HFFc6 (cell line): ENCODE data around the gene TMC4. TPM values are rescaled to one million over a fixed set of nuclear protein-coding genes. Genes with fewer than 3 reads are reported as not detected.
A peak's percentile ranks its signal among the peaks of the same experiment; 100 is the strongest.
"Not testable (repeated sequence)": the region's sequence is repeated elsewhere in the genome, so short reads cannot be mapped to it uniquely, and the experiment has no call there.

ENCODE experiments used
- DNase-seq: peaks from one replicate; pipeline ENCODE4 v3.0.0-alpha.2; 2018
- H3K27ac Mint-ChIP-seq: 2 replicates; pipeline ENCODE4 v1.8.0; 2020; ENCODE audit warnings: mild to moderate bottlenecking, mixed read lengths
- H3K27me3 Mint-ChIP-seq: 2 replicates; pipeline ENCODE4 v1.8.0; 2021; ENCODE audit warnings: mild to moderate bottlenecking, moderate library complexity, mixed read lengths; ENCODE audit not compliant: insufficient read depth
- H3K36me3 Mint-ChIP-seq: 2 replicates; pipeline ENCODE4 v1.8.0; 2021; ENCODE audit warnings: low read depth, mixed read lengths
- H3K4me1 Mint-ChIP-seq: 2 replicates; pipeline ENCODE4 v1.8.0; 2020; ENCODE audit warnings: low read depth, mixed read lengths
- H3K4me3 Mint-ChIP-seq: 2 replicates; pipeline ENCODE4 v1.8.0; 2020; ENCODE audit warnings: mild to moderate bottlenecking, moderate library complexity, mixed read lengths
- H3K9me3 Mint-ChIP-seq: 2 replicates; pipeline ENCODE4 v1.8.0; 2020; ENCODE audit warnings: mild to moderate bottlenecking, mixed read lengths
- CTCF ChIP-seq: fragments of 200-600 bp; sonication (generic); IDR thresholded peaks from 2 replicates; pipeline ENCODE4 v1.5.0; 2021; ENCODE audit warnings: antibody characterized with exemption, mild to moderate bottlenecking
- total RNA-seq, 6 experiments: library from RNA; stranded (reverse); fragmentation: NEBNext Ultra II Directional; extraction: Animal tissue kit (Norgen Biotek cat#: 25700); gene quantifications; 2 replicates in 1 of 6; 3 replicates in 5 of 6; pipeline ENCODE4 v1.2.3, GENCODE V29; 2021

The TMC4 gene
- total RNA-seq, 6 experiments from 2014 or later, result 0.43 to 0.70 (median 0.55) TPM

GRCh38 chr19:54216869-54217268 lies 43.9 kb upstream of the TMC4 start:
- no peaks in the 10 kb centered on the region for H3K9me3 Mint-ChIP-seq
- DNase-seq, result no peak
- no peak for TF ChIP-seq CTCF
- no peak overlapping the region for H3K4me3 Mint-ChIP-seq
- H3K4me1 Mint-ChIP-seq, result peaks cover 5% of the 10 kb centered on the region; the same call in 1 of the 2 replicates
- H3K36me3 Mint-ChIP-seq, result no peaks in the 10 kb centered on the region
- H3K27me3 Mint-ChIP-seq, result peaks cover 8% of the 10 kb centered on the region
- no peak overlapping the region for H3K27ac Mint-ChIP-seq

- H3K27ac Mint-ChIP-seq, H3K4me3 Mint-ChIP-seq, H3K36me3 Mint-ChIP-seq, H3K9me3 Mint-ChIP-seq, DNase-seq: not testable (repeated sequence)
- peaks cover 22% of the 10 kb centered on the region for H3K4me1 Mint-ChIP-seq
- H3K27me3 Mint-ChIP-seq, result peaks cover 13% of the 10 kb centered on the region
Measured at GRCh38 chr19:54214734-54215133, 41.8 kb upstream of the TMC4 start.

GRCh38 chr19:54214217-54214616 lies 41.3 kb upstream of the TMC4 start:
- not testable (repeated sequence) for H3K9me3 Mint-ChIP-seq, H3K4me3 Mint-ChIP-seq, DNase-seq, H3K27ac Mint-ChIP-seq, H3K36me3 Mint-ChIP-seq
- H3K27me3 Mint-ChIP-seq, result peaks cover 17% of the 10 kb centered on the region
- H3K4me1 Mint-ChIP-seq, result peaks cover 27% of the 10 kb centered on the region

GRCh38 chr19:54211235-54211634 lies 38.3 kb upstream of the TMC4 start:
- DNase-seq, result no peak
- Mint-ChIP-seq H3K4me1 (peaks cover 45% of the 10 kb centered on the region), H3K36me3 (peaks cover 6% of the 10 kb centered on the region; the same call in 1 of the 2 replicates), H3K9me3 (peaks cover 4% of the 10 kb centered on the region; the same call in 1 of the 2 replicates), H3K27me3 (peaks cover 20% of the 10 kb centered on the region), H3K27ac (peak overlapping the region; percentile 86), H3K4me3 (peak overlapping the region; percentile 57)
- peak; percentile 37 for TF ChIP-seq CTCF

- Mint-ChIP-seq H3K27ac (peak overlapping the region; percentile 86), H3K27me3 (peaks cover 20% of the 10 kb centered on the region), H3K4me1 (peaks cover 52% of the 10 kb centered on the region), H3K9me3 (peaks cover 4% of the 10 kb centered on the region; the same call in 1 of the 2 replicates), H3K4me3 (peak overlapping the region; percentile 57), H3K36me3 (peaks cover 12% of the 10 kb centered on the region)
- peak; percentile 98 for DNase-seq
- TF ChIP-seq CTCF, result no peak
Measured at GRCh38 chr19:54209811-54210494, 37.0 kb upstream of the TMC4 start.

- TF ChIP-seq CTCF, result 0 out of 2 replicates have a peak, but pooled peaks have one; percentile 8
- Mint-ChIP-seq H3K9me3 (peaks cover 4% of the 10 kb centered on the region; the same call in 1 of the 2 replicates), H3K4me3 (no peak overlapping the region; the same call in 1 of the 2 replicates), H3K27ac (peak overlapping the region; percentile 86), H3K4me1 (peaks cover 59% of the 10 kb centered on the region), H3K36me3 (peaks cover 15% of the 10 kb centered on the region), H3K27me3 (peaks cover 20% of the 10 kb centered on the region)
- DNase-seq, result no peak
Measured at GRCh38 chr19:54209058-54209810, 36.3 kb upstream of the TMC4 start.
